Type B pancreatic cell (in vitro differentiated cells): ENCODE measurements around the gene LSM12. TPM values are rescaled to one million over a fixed set of nuclear protein-coding genes. Genes with fewer than 3 reads are reported as not detected.

ENCODE experiments used
- DNase-seq: peaks from one replicate; pipeline ENCODE4 v3.0.0; 2021; ENCODE audit warnings: mixed read lengths; ENCODE audit not compliant: unreplicated experiment; ENCODE audit errors: extremely low spot score
- H3K27ac Mint-ChIP-seq: 2 replicates; pipeline ENCODE4 v1.8.0; 2021; ENCODE audit warnings: mild to moderate bottlenecking, mixed read lengths
- H3K27me3 Mint-ChIP-seq: 2 replicates; pipeline ENCODE4 v1.8.0; 2021; ENCODE audit warnings: mixed read lengths
- H3K36me3 Mint-ChIP-seq: 2 replicates; pipeline ENCODE4 v1.8.0; 2021; ENCODE audit warnings: mixed read lengths
- H3K4me1 Mint-ChIP-seq: one replicate; pipeline ENCODE4 v1.8.0; 2021; ENCODE audit warnings: mixed read lengths; ENCODE audit not compliant: unreplicated experiment
- H3K4me3 Mint-ChIP-seq: 2 replicates; pipeline ENCODE4 v1.8.0; 2021; ENCODE audit warnings: mild to moderate bottlenecking, mixed read lengths
- H3K9me3 Mint-ChIP-seq: 2 replicates; pipeline ENCODE4 v1.8.0; 2021; ENCODE audit warnings: mixed read lengths
- total RNA-seq: library from RNA; stranded (reverse); gene quantifications from 2 replicates; pipeline ENCODE4 v1.2.1, GENCODE V29; 2021; ENCODE audit warnings: low replicate concordance
- TF ChIP-seq, protein P1 (sequence below): fragments of 200-600 bp; sonication (generic); conservative IDR thresholded peaks from 2 replicates; pipeline ENCODE4 v1.5.0; 2021; ENCODE audit warnings: antibody characterized with exemption, mild to moderate bottlenecking

The LSM12 gene
- total RNA-seq, 1 donor from 2014 or later, result 50.6 TPM

DNA sequence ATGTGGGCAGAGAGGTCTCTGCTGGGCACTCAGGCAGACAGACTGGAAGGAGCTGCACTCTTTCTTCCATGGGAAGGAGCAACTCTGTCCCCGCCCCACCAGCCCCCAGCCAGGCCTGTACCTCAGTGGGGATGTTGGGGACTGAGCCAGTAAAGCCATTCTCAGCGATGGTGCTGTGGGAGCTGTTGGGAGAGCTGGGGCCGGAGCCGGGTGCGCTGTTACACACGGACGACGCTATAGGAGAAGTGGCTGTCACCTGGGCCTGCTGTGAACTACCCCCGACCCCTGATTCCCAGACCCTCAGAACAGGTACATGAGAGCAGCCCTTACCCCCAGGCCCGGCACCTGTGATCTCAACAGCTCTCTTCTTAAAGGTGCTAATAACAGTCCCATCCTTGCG is 25.6 kb upstream of the LSM12 start:
- Mint-ChIP-seq H3K36me3 (peaks cover 5% of the 10 kb centered on the region), H3K27ac (no peak overlapping the region), H3K4me3 (no peak overlapping the region), H3K9me3 (no peaks in the 10 kb centered on the region), H3K27me3 (no peaks in the 10 kb centered on the region), H3K4me1 (peaks cover 16% of the 10 kb centered on the region)
- no peak for DNase-seq
- TF ChIP-seq, protein P1, sequence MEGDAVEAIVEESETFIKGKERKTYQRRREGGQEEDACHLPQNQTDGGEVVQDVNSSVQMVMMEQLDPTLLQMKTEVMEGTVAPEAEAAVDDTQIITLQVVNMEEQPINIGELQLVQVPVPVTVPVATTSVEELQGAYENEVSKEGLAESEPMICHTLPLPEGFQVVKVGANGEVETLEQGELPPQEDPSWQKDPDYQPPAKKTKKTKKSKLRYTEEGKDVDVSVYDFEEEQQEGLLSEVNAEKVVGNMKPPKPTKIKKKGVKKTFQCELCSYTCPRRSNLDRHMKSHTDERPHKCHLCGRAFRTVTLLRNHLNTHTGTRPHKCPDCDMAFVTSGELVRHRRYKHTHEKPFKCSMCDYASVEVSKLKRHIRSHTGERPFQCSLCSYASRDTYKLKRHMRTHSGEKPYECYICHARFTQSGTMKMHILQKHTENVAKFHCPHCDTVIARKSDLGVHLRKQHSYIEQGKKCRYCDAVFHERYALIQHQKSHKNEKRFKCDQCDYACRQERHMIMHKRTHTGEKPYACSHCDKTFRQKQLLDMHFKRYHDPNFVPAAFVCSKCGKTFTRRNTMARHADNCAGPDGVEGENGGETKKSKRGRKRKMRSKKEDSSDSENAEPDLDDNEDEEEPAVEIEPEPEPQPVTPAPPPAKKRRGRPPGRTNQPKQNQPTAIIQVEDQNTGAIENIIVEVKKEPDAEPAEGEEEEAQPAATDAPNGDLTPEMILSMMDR, result no peak

DNA sequence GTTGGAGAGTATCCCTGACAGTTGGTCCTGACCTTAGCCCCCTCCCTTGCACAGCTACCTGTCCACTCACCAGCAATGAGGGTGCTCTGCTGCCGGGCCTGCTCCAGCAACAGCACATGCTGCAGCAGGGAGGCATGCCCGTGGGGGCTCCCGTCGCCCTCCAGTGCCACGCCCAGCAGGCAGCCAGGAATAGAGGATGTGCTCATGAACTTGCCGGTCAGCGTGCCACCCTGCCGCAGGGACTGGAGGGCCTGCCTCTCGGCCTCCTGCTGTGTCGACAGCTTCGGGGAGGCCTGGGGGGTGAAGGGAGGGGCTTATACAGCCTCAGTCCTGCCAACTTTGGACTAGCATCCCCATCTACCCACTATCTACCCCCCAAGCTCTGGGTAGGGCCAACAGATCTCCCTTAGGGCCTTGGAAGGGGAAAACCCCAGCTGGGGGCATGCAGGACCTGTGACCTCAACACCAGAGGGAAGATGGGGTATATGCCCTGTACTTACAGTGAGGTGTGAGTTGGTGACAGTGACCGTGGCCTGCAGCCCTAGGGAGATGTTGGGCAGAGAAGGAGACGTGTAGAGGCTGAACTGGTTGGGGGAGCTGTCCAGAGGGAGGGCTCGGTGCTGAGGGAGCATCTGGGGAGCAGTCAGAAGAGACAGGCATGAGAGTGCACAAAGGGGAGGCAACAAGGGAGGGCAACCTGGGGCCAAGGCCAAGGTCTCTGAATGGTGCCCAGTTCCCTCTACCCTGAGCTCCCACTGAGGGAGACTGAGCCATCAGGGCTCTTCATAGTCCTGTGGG is 24.9 kb upstream of the LSM12 start:
- Mint-ChIP-seq H3K36me3 (peaks cover 5% of the 10 kb centered on the region), H3K27ac (no peak overlapping the region), H3K27me3 (no peaks in the 10 kb centered on the region), H3K4me3 (no peak overlapping the region), H3K4me1 (peaks cover 19% of the 10 kb centered on the region), H3K9me3 (no peaks in the 10 kb centered on the region)
- TF ChIP-seq, protein P1, result no peak
- DNase-seq, result no peak

DNA sequence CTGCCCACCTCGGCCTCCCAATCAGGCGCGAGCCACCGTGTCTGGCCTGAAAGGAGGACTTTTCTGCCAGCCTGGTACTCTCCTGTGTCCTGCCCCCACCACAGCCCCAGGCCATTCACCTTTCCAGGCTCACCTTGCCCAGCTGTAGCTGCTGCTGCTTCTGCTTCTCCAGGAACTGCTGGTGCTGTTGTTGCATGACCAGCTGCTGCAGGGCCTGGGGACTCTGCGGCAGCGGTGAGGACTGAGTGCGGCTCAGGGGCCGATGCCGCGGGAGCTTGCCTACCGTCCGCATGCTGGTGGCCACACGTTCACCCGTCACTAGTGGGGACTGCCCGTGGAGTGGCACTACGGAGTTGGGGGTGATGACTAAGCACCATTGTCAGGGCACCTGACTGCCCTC is 21.8 kb upstream of the LSM12 start:
- TF ChIP-seq, protein P1, result no peak
- DNase-seq, result no peak
- H3K4me3 Mint-ChIP-seq, result no peak overlapping the region
- no peaks in the 10 kb centered on the region for H3K9me3 Mint-ChIP-seq
- H3K36me3 Mint-ChIP-seq, result peaks cover 5% of the 10 kb centered on the region
- H3K27ac Mint-ChIP-seq, result peak overlapping the region; percentile 24
- H3K4me1 Mint-ChIP-seq, result peaks cover 20% of the 10 kb centered on the region
- H3K27me3 Mint-ChIP-seq, result no peaks in the 10 kb centered on the region

DNA sequence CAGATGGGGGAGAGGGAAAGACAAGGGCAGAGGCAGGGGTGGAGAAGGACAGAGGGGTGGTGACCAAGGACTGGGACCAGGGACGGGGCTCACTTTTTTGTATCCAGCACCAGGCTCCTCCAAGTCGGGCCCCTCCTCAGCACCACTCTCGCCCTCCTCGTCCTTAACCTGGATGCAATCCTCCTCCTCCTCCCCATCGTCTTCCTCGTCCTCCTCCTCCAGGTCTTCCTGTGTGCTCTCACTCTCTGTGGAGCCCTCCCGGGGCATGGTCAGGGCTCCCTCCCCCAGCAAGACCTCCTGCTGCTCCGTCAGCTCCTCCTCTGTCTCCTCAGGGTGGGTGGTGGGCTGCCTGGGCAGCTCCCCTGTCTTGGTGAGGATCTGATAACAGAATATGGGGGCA is 20.8 kb upstream of the LSM12 start:
- DNase-seq, result no peak
- Mint-ChIP-seq H3K4me1 (peaks cover 20% of the 10 kb centered on the region), H3K4me3 (peak overlapping the region; percentile 79), H3K36me3 (peaks cover 5% of the 10 kb centered on the region), H3K27me3 (no peaks in the 10 kb centered on the region), H3K9me3 (no peaks in the 10 kb centered on the region), H3K27ac (peak overlapping the region; percentile 87)
- TF ChIP-seq, protein P1, result no peak

DNA sequence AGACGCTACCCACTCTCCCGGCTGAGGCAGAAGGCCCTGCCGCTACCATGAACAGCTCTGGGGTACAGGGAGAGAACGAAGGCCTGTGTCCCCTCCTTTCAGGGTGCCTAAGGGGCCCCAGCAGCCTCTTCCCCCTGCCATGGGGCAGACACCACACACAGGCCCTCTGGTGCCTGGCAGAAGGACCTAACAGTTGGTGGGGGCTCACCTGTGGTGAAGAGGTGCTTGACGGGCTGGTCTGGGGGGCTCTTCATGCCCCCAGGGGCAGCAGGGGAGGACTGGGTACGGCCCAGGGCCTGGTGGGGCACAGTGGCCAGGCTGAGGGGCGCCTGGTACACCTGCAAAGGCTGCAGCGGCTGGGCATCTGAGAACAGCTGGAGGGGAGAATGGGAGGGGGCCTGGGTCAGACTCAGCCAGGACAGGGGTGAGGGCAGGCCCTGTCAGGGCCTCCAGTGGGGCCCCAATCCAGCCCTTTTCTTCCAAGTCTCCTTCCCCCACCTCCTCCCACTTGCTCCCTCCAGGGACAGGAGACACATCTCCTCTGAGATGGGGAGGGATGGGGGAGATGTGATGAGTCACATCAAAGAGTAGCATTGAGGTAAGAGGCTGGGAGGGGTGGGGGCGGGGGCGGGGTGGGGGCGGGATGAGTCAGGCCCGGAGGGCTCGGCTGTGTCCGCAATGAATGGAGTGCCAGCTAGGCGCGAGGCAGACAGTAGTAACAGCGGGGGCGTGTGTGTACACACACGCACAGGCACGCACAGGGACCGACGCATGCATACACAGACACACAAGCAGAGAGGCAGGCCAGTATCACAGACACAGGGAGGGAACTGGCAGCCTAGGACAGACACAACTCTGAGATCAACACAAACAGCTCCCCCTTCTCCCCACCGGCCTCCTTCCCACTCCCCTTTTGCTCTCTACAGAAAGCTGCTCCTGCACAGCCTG is 20.2 kb upstream of the LSM12 start:
- Mint-ChIP-seq H3K4me3 (peak overlapping the region; percentile 79), H3K9me3 (no peaks in the 10 kb centered on the region), H3K36me3 (peaks cover 5% of the 10 kb centered on the region), H3K27ac (peak overlapping the region; percentile 87), H3K4me1 (peaks cover 20% of the 10 kb centered on the region), H3K27me3 (no peaks in the 10 kb centered on the region)
- DNase-seq, result no peak
- TF ChIP-seq, protein P1, result no peak
